Stimulated activated CD4-positive, alpha-beta T cell treated with anti-CD3 and anti-CD28 coated beads, Interleukin-15, amount 100 ng/mL, for 24 hours (primary cell): ENCODE measurements around the gene TMEM150A.
"Not testable (repeated sequence)": the region's sequence is repeated elsewhere in the genome, so short reads cannot be mapped to it uniquely, and the experiment has no call there.

Source experiments
- DNase-seq: peaks from one replicate; pipeline ENCODE4 v3.0.0-alpha.2; 2020

The TMEM150A gene

DNA sequence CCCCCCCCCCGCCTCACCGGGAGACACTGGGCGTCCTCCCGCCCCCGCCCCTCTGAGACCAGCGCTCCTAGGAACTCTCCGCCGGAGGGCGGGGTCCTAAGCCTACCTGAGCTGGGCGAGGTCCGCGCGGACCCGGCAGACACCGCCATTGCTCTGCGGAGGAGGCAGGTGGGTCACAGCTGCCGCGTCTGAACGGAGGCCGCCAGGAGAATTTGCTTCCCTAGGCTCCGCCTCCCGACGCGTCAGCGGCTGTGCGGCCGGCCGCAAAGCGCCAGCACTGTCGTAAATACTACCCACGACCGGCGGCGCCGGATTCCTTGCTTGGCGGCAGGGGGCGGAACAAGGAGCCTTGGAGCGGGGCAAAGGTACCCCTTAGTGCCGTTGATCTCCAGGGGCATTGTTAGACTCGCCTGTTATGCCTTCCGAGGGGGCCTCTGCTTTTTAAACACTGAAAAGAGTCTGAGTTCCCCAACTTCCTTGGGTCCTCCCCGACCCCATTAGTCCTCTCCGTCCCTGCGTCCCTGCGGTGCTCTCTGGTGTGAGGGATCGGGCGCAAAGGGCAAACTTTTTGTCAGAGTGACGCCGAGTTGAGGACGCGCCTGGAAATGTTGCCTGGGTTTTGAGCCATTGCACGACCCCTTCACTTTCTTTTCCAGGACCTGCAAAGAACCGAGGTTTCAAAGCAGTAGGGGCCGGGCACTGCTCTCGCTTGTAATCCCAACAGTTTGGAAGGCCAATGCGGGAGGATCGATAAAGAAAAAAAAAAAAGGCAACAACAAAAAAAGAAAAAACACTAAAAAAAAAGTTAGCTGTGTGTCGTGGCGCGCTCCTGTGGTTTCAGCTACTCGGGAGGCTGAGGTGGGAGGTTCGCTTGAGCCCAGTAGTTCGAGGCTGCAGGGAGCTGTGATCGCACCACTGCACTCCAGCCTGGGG is 41.0 kb downstream of the TMEM150A start, which contains the start of gene GGCX:
TSS of gene GGCX (minus strand) at position 214 of the 933 bp plus-strand sequence. CDS start at position 149, 65 bp downstream.
- DNase-seq, result peak; percentile 97

DNA sequence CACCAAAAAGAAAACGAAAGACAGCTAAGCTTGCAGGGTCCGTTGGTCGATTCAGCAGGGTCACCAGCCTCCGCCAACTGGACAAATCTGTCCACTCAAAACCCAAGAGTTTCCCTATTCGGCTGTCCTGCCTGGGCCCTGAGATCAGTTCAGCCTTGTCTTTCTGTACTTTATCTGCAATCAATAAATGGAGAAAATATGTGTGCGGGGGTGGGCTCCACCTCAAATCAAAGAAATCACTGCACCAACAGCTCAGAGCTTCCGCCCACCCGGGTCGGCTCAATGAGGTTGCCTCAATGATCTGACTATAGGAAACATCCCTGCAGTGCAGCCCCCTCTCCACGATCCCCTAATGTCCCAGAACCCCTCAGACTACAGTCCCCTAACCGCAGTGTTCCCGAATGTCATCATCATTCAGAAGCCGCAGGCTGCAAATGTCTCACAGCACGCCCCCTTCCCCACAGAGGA is 41.7 kb downstream of the TMEM150A start:
- DNase-seq, result no peak

DNA sequence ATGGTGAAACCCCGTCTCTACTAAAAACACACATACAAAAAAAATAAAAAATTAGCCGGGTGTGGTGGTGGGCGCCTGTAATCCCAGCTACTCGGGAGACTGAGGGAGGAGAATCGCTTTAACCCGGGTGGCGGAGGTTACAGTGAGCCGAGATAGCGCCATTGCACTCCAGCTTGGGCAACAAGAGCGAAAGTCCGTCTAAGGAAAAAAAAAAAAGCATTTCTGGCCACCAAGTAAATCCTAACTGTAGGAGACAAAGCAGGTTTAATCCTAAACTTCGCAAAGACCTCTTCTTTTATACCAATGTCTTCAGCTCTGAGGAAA is 42.1 kb downstream of the TMEM150A start:
- DNase-seq, result not testable (repeated sequence)

DNA sequence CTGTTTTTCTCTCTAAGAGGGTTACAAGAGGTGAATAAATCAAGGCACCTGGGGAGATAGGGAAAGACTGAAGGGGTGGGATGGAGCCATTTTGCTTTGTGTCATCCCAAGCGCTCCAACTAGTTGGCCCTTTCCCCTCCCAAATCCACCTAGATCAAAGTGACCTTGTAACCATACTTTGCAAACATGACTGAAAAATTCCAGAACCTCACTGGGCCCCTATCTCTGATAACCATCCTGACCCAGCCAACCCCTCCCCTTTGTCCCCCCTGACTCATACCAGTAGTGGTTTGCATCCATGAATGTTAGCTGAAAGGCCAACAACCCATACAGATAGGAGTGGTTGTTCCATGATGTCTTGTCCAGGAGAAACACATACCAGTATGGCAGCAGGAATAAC is 44.3 kb downstream of the TMEM150A start:
- DNase-seq, result no peak

DNA sequence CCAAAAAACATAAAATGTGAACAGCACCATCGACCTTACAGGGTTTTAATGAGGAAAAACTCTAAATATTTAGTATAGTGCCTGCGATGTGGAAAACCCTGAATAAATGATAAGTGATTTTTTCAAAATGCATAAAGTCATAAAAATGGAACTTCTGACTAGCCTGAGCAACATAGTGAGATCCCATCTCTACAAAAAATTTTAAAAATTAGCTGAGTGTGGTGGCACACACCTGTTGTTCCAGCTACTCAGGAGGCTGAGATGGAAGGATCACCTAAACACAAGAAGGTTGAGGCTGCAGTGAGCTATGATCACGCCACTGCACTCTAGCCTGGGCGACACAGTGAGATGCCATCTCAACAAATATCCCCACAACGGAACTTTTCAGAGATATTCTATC is 45.4 kb downstream of the TMEM150A start:
- DNase-seq, result no peak

DNA sequence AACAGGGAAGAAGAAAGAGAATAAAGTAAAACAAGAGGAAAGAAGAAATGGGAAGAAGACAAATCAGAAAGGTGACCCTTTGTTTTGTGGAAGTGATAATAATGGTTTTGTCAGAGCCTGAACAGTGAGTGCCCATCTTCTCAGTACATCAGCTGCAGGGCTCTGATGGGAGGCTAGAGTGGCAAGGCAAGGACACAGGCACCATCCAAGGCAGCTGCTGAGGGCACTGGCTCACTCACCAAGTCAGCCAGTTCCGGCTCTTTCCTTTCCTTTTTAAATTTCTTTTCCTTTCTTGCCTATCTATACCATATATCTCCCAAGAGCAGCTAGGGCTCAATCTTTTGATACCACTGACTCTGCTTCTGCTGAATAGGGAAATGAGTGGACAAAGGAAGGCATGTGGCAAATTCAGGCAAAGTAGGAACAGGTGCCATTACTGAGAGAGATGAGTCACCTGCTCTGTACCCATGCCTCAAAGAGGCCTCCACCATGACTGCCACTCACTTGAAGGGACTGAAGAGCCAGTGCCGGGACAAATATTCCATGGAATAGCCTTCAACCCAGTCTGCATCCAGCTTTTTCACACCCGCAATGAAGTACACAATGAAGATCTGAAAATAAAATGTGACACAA is 47.4 kb downstream of the TMEM150A start:
- no peak for DNase-seq

DNA sequence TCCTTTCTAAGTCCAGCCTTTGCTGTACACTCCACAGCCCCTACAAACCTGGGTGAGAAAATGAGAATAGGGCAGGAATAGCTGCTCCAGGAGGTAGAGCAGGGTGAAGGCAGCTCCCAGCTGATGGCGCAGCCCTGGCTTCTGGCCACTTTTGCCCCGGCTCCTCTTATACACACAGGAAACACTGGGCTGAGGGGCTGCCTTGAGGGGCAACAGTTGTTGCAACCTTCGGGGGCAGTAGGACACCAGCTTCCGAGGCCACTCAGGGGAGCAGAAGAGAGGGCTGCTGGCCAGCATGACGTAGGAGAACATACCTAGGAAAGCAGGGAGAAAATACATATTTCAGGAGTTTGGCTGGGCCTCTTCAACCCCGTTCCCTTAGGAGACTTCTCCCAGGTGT is 49.3 kb downstream of the TMEM150A start:
- no peak for DNase-seq

DNA sequence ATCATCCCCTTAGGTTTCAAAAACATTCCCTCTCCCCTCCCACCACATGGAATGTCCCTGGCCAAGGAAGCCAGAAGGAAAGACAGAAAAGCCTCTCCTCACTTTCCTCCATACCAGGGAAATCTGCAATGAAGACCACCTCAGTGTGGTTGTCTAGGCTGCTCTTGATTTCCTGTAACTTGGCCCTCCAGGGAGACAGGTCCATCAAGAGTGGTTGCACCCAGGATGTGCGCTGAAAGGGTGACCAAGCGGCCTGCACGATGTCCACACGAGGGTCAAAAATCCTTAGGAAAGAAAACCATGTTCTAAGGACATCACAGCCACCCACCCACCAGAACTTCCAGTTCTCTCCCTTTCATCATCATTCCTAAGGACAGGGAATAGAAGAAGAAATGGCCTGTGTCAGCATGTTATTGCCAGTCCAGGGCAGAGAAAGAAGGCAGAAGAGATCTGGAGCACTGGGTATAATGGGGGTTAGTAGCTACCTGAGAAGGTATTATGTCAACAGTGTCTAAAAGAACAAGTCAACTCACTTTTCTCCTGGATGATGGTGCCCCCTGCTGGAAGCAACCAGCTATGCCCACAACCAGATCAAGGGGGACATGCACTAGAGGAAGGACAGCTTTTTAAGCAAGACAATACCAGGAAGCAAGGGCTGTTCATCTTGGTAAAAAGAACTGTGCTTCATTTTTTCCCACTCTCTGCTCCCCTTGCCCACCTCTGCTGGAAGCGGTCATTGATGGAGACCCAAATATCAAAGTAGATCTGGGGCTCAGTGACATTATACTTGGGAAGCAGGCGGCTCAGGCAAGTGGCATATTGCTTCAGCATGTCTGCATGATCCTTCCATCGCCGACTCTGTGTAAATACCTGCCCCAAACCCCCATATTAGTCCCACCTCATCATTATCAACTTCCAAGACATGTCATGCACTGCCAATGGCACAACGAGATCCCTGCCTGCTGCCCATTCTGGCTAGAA is 50.5 kb downstream of the TMEM150A start:
- peak; percentile 89 for DNase-seq

DNA sequence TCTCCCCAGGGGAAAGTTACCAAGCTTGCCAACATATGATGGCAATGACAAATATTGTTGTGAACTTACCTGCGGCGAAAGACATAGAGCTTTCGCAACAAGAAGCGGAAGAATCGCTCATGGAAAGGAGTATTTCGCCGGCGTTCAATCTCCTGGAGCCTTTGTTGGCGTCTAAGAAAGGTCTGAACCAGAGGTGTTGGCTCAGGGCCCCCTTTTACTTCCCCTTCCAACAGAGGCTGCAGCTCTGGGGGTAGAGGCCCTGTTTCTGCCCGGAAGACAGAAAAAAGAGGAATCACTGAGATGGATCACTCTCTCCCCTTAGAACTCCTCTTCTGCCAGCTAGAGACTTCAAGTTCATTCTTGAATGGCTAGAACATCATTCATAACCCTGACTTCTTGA is 52.0 kb downstream of the TMEM150A start:
- no peak for DNase-seq

DNA sequence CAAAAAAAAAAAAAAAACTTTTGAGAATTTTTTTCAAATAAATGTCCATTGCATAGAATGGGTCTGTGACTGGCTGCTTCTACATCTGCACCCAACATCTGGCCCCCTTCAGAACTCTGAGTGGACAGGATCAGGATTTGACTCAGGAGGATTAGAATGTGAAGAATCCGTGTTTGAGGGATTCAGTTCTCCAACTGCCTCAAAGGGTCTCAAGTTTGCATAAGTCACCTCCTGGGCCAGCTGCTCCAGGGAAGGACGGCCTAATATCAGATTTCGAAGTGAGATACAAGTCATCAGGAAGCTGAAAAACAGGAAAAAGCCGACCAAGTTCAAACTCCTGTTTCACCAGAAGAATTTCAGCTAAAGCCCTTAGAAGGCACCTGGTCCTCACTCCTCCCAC is 52.7 kb downstream of the TMEM150A start:
- no peak for DNase-seq

DNA sequence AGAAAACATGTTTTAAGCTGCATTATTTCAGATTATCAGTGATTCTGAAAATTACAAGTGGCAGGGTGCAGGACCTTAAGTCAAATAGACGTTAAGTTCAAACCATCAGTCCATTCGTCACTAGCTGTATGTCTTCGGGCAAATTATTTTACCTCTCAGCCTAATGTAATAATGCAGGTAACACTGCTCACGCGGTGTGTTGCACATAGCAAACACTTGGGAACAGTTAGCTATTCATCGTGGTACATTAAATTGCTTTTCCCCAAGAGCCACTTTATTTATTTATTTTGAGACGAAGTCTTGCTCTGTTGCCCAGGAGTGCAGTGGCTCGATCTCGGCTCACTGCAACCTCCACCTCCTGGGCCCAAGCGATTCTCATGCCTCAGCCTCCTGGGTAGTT is 53.4 kb downstream of the TMEM150A start:
- no peak for DNase-seq

DNA sequence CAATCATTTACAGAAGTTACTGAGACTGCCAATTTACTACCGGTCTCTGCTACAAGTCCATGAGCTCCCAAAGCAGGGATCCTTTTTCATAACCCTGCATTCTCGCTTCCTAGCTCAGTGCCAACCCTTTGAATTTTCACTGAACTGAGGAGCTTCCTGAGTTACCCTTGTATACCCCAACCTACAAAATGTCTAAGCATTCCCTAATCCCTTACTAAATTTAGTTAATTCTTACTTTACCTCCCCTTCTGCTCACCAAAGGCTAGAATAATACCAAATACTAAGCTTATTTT is 53.9 kb downstream of the TMEM150A start:
- no peak for DNase-seq
